SK-N-SH (cell line): ENCODE results near the gene LTBP2. TPM values are rescaled to one million over a fixed set of nuclear protein-coding genes. Genes with fewer than 3 reads are reported as not detected.

Experiments used
- CTCF ChIA-PET: fragments of 300-600, 350-600 bp; formaldehyde crosslinking; extraction: SDS; loops from one replicate; lab custom pipeline; 2021; lab: Yijun Ruan, JAX
- POLR2A ChIA-PET: fragments of 350-600 bp; sonication (Branson Sonifier 250); formaldehyde crosslinking; extraction: SDS; loops from one replicate; lab custom pipeline; 2020; ENCODE audit warnings: antibody characterized with exemption, inconsistent platforms; lab: Yijun Ruan, JAX
- DNase-seq: peaks from one replicate; pipeline ENCODE4 v3.0.0; 2012
- H2AFZ ChIP-seq: fragments of 200-600 bp; sonication (generic); 2 replicates; pipeline ENCODE4 v1.8.1; 2016; ENCODE audit warnings: antibody characterized with exemption, mild to moderate bottlenecking, low read depth
- H3F3A ChIP-seq: fragments of 200-600 bp; sonication (generic); replicated peaks from 2 replicates; pipeline ENCODE3; 2016; ENCODE audit warnings: antibody characterized with exemption, mild to moderate bottlenecking; ENCODE audit not compliant: insufficient read depth
- H3K27ac ChIP-seq, 2 experiments: fragments of 200-500 bp in 1 of 2; fragments of 200-600 bp in 1 of 2; sonication (Bioruptor generic) in 1 of 2; sonication (generic), shearing (Covaris generic) in 1 of 2; 2 replicates each; pipeline versions ENCODE4 v1.5.1 to v1.6.1; 2014 to 2016; ENCODE audit warnings: low read depth in 2 of 2, inconsistent platforms in 1 of 2, low read length in 1 of 2, mild to moderate bottlenecking in 1 of 2, mixed read lengths in 1 of 2
- H3K27me3 ChIP-seq: fragments of 200-600 bp; sonication (generic), shearing (Covaris generic); 2 replicates; pipeline ENCODE4 v1.6.1; 2016; ENCODE audit warnings: mixed run types; ENCODE audit not compliant: insufficient read depth
- H3K36me3 ChIP-seq, 2 experiments: fragments of 200-500 bp in 1 of 2; fragments of 200-600 bp in 1 of 2; sonication (Bioruptor generic) in 1 of 2; sonication (generic) in 1 of 2; replicated peaks in 1 of 2; 2 replicates each; pipeline versions ENCODE3 to v1.5.1; 2014 to 2016; ENCODE audit warnings: low read length in 1 of 2, mild to moderate bottlenecking in 1 of 2; ENCODE audit not compliant: insufficient read depth in 2 of 2, control insufficient read depth in 1 of 2
- H3K4me1 ChIP-seq, 2 experiments: fragments of 200-500 bp in 1 of 2; fragments of 200-600 bp in 1 of 2; sonication (Bioruptor generic) in 1 of 2; sonication (generic), shearing (Covaris generic) in 1 of 2; 2 replicates each; pipeline versions ENCODE4 v1.5.1 to v1.6.1; 2014 to 2016; ENCODE audit warnings: low read depth in 1 of 2, low read length in 1 of 2, mixed run types in 1 of 2; ENCODE audit not compliant: insufficient read depth in 2 of 2, control insufficient read depth in 1 of 2
- H3K4me2 ChIP-seq: fragments of 200-600 bp; sonication (generic), shearing (Covaris generic); 2 replicates; pipeline ENCODE4 v1.6.1; 2017; ENCODE audit warnings: mixed run types
- H3K4me3 ChIP-seq, 2 experiments: fragments of 200-500 bp in 1 of 2; fragments of 200-600 bp in 1 of 2; sonication (Bioruptor generic) in 1 of 2; sonication (generic), shearing (Covaris generic) in 1 of 2; 2 replicates each; pipeline versions ENCODE4 v1.5.1 to v1.8.1; 2014 to 2016; ENCODE audit warnings: low read depth in 2 of 2, inconsistent platforms in 1 of 2, low read length in 1 of 2, mild to moderate bottlenecking in 1 of 2, mixed read lengths in 1 of 2, moderate library complexity in 1 of 2
- H3K79me2 ChIP-seq: fragments of 200-600 bp; sonication (generic); 2 replicates; pipeline ENCODE4 v1.8.1; 2017; ENCODE audit warnings: mild to moderate bottlenecking; ENCODE audit not compliant: insufficient read depth
- H3K9ac ChIP-seq: fragments of 200-600 bp; sonication (generic); 2 replicates; pipeline ENCODE4 v1.6.1; 2017; ENCODE audit warnings: mixed run types
- H3K9me2 ChIP-seq: fragments of 200-600 bp; sonication (generic); 2 replicates; pipeline ENCODE4 v1.6.1; 2017; ENCODE audit warnings: mixed run types
- H3K9me3 ChIP-seq: fragments of 200-600 bp; sonication (generic); 2 replicates; pipeline ENCODE4 v1.6.1; 2017; ENCODE audit warnings: mixed run types, mild to moderate bottlenecking, moderate library complexity
- H4K20me1 ChIP-seq: fragments of 200-600 bp; sonication (generic); 2 replicates; pipeline ENCODE4 v1.6.1; 2017; ENCODE audit warnings: mild to moderate bottlenecking, mixed run types; ENCODE audit not compliant: insufficient read depth
- CHD2 ChIP-seq: fragments of 150-350 bp; IDR thresholded peaks from 2 replicates; pipeline ENCODE4 v1.6.1; 2018; ENCODE audit warnings: low read length; ENCODE audit not compliant: partially characterized antibody
- ELF1 ChIP-seq: IDR thresholded peaks from 2 replicates; pipeline ENCODE4 v1.4.0; 2012
- EP300 ChIP-seq, 2 experiments: IDR thresholded peaks; 2 replicates each; pipeline versions ENCODE4 v1.4.0 to v1.6.1; 2012; ENCODE audit warnings: borderline replicate concordance in 1 of 2, low read depth in 1 of 2, low read length in 1 of 2
- EZH2phosphoT487 ChIP-seq: fragments of 200-600 bp; sonication (generic); IDR thresholded peaks from 2 replicates; pipeline ENCODE4 v1.6.1; 2017; ENCODE audit warnings: low read depth, mixed run types, mild to moderate bottlenecking, antibody characterized with exemption, moderate library complexity, borderline replicate concordance
- FOXM1 ChIP-seq: IDR thresholded peaks from 2 replicates; pipeline ENCODE4 v1.4.0; 2012; ENCODE audit warnings: low read depth, mild to moderate bottlenecking
- GABPA ChIP-seq: IDR thresholded peaks from 2 replicates; pipeline ENCODE4 v1.4.0; 2012; ENCODE audit warnings: low read depth, mild to moderate bottlenecking
- GATA2 ChIP-seq: sonication (generic); formaldehyde crosslinking; IDR thresholded peaks from 2 replicates; pipeline ENCODE4 v1.5.0; 2020; ENCODE audit warnings: mild to moderate bottlenecking, missing genetic modification reagents
- IRF3 ChIP-seq: fragments of 150-350 bp; IDR thresholded peaks from 2 replicates; pipeline ENCODE4 v1.6.1; 2016; ENCODE audit warnings: mild to moderate bottlenecking, low read depth, low read length
- MAX ChIP-seq: IDR thresholded peaks from 2 replicates; pipeline ENCODE4 v1.4.0; 2012; ENCODE audit warnings: low read depth
- MEF2A ChIP-seq: IDR thresholded peaks from 2 replicates; pipeline ENCODE4 v1.4.0; 2012; ENCODE audit warnings: low read depth, borderline replicate concordance
- NRF1 ChIP-seq: IDR thresholded peaks from 2 replicates; pipeline ENCODE4 v1.6.1; 2012; ENCODE audit warnings: low read depth, mild to moderate bottlenecking, low read length
- PBX3 ChIP-seq: IDR thresholded peaks from 2 replicates; pipeline ENCODE4; 2012
- RAD21 ChIP-seq: IDR thresholded peaks from 2 replicates; pipeline ENCODE4 v1.6.1; 2012; ENCODE audit warnings: mild to moderate bottlenecking, low read length
- RCOR1 ChIP-seq: fragments of 150-350 bp; IDR thresholded peaks from 2 replicates; pipeline ENCODE4 v1.6.1; 2017; ENCODE audit warnings: antibody characterized with exemption, low read length
- REST ChIP-seq: IDR thresholded peaks from 2 replicates; pipeline ENCODE4 v1.6.1; 2012; ENCODE audit warnings: mild to moderate bottlenecking, low read depth, low read length, moderate library complexity
- RFX5 ChIP-seq: IDR thresholded peaks from 2 replicates; pipeline ENCODE4 v1.6.1; 2012; ENCODE audit warnings: mild to moderate bottlenecking, improper control_type of control experiment, low read length
- SIN3A ChIP-seq: IDR thresholded peaks from 2 replicates; pipeline ENCODE4 v1.6.1; 2012; ENCODE audit warnings: low read depth, mild to moderate bottlenecking, low read length, moderate library complexity, borderline replicate concordance
- SMC3 ChIP-seq: IDR thresholded peaks from 2 replicates; pipeline ENCODE4 v1.6.1; 2012; ENCODE audit warnings: low read depth, low read length, improper control_type of control experiment
- TAF1 ChIP-seq: IDR thresholded peaks from 2 replicates; pipeline ENCODE4 v1.6.1; 2012; ENCODE audit warnings: low read depth, mild to moderate bottlenecking, low read length, moderate library complexity, borderline replicate concordance
- TCF12 ChIP-seq: IDR thresholded peaks from 2 replicates; pipeline ENCODE4 v1.4.0; 2012
- USF1 ChIP-seq: IDR thresholded peaks from 2 replicates; pipeline ENCODE4 v1.4.0; 2012; ENCODE audit warnings: low read depth, borderline replicate concordance
- USF2 ChIP-seq: fragments of 150-350 bp; IDR thresholded peaks from 2 replicates; pipeline ENCODE4 v1.6.1; 2017; ENCODE audit warnings: antibody characterized with exemption, low read length, low read depth, borderline replicate concordance
- YY1 ChIP-seq: IDR thresholded peaks from 2 replicates; pipeline ENCODE4 v1.4.0; 2012; ENCODE audit warnings: low read depth, mild to moderate bottlenecking
- ZBTB33 ChIP-seq: IDR thresholded peaks from 2 replicates; pipeline ENCODE4 v1.4.0; 2012; ENCODE audit warnings: low read depth, borderline replicate concordance
- WGBS: methylation state at CpG from one replicate; pipeline ENCODE4 v1.1.6; 2017; ENCODE audit warnings: low lambda C conversion rate; 5-methylcytosine and 5-hydroxymethylcytosine counted together
- polyA plus RNA-seq, 3 experiments: library from polyadenylated mRNA; depleted of rRNA; stranded (reverse); fragments of >200 nt; gene quantifications; 2 replicates each; pipeline ENCODE4 v1.2.3, GENCODE V29; 2012

Gene LTBP2
- polyA plus RNA-seq, 1 of the 3 experiments (the other 2 are of a cell fraction) = 58.8 TPM

- Histone ChIP-seq H3K9me2 (no peaks in the 10 kb centered on the region), H3K9me3 (no peaks in the 10 kb centered on the region), H3K27ac (no peak overlapping the region), H3K4me1 (peaks cover 0 to 13% of the 10 kb centered on the region in 2 experiments; a peak in 1 of 4 replicates), H2AFZ (no peak overlapping the region), H3F3A (peaks cover 44% of the 10 kb centered on the region), H3K27me3 (no peaks in the 10 kb centered on the region), H3K4me2 (no peak overlapping the region), H4K20me1 (no peaks in the 10 kb centered on the region), H3K36me3 (peaks cover 35 to 59% of the 10 kb centered on the region in 2 experiments), H3K79me2 (no peaks in the 10 kb centered on the region), H3K9ac (no peak overlapping the region), H3K4me3 (peak overlapping the region in 1 of 2 experiments; percentile 49; a peak in 1 of 4 replicates)
- WGBS = 75% methylated on average over 14 of the region's 16 CpGs
- POLR2A ChIA-PET = no interaction called here
- DNase-seq = peak; percentile 87
- CTCF ChIA-PET = interaction anchor here (0.6 to 11.1 kb wide), 40 partner anchors 11 to 299 kb away, joined by 3 to 126 read pairs (median 5); partner anchors contain the start of gene LTBP2
- TF ChIP-seq SMC3 = peak; percentile 72
- TF ChIP-seq GABPA = no peak
- no peak for TF ChIP-seq USF2
- no peak for TF ChIP-seq MEF2A
- no peak for TF ChIP-seq REST
- peak; percentile 91 for TF ChIP-seq RAD21
- 0 out of 2 replicates have a peak, but pooled peaks have one; percentile 26 for TF ChIP-seq RFX5
- no peak for TF ChIP-seq TAF1
- TF ChIP-seq EP300 (IDR thresholded peaks at IDR 0.05; ENCODE audit: borderline replicate concordance in 1 of 2, low read depth in 1 of 2, low read length in 1 of 2) = no peak
- no peak for TF ChIP-seq EZH2phosphoT487
- no peak for TF ChIP-seq YY1
- no peak for TF ChIP-seq PBX3
- TF ChIP-seq RCOR1 = peak; percentile 45; the same call in 1 of the 2 replicates
- TF ChIP-seq ELF1 = no peak
- TF ChIP-seq NRF1 = peak; percentile 29; the same call in 1 of the 2 replicates
- no peak for TF ChIP-seq FOXM1
- TF ChIP-seq MAX = no peak
- no peak for TF ChIP-seq GATA2 (CRISPR knock-in tag)
- TF ChIP-seq TCF12 = no peak
- no peak for TF ChIP-seq IRF3
- TF ChIP-seq ZBTB33 = no peak
- TF ChIP-seq USF1 = no peak
- TF ChIP-seq CHD2 = no peak
- TF ChIP-seq SIN3A = no peak
Measured at GRCh38 chr14:74501135-74501614, 110.9 kb downstream of the LTBP2 start.
